B cell (primary cell): ENCODE measurements around the gene LCE1E. TPM values are rescaled to one million over a fixed set of nuclear protein-coding genes. Genes with fewer than 3 reads are reported as not detected.

Source experiments
- ATAC-seq: fragments of 200-7000 bp; cut with Tn5 transposase; one replicate; pipeline ENCODE4 v1.10.0; 2021; ENCODE audit warnings: low read depth, mild to moderate bottlenecking, moderate number of reproducible peaks, moderate library complexity
- CTCF ChIA-PET: fragments of 350-600 bp; sonication (Branson Sonifier 250); formaldehyde crosslinking; loops from one replicate; lab custom pipeline; 2021; ENCODE audit warnings: antibody characterized with exemption, inconsistent platforms; lab: Charles Lee
- POLR2A ChIA-PET: fragments of 350-600 bp; sonication (Branson Sonifier 250); formaldehyde crosslinking; loops from one replicate; lab custom pipeline; 2021; ENCODE audit warnings: antibody characterized with exemption; lab: Charles Lee
- DNase-seq: peaks from one replicate; pipeline ENCODE4 v3.0.0; 2013
- H2AFZ ChIP-seq: 2 replicates; pipeline ENCODE4 v1.6.1; 2012; ENCODE audit warnings: mild to moderate bottlenecking, low read depth, low read length; ENCODE audit not compliant: insufficient read depth, poor library complexity, severe bottlenecking
- H3K27ac ChIP-seq, 2 donors: 1 replicate in 1 of 2; 2 replicates in 1 of 2; pipeline ENCODE4 v1.5.1; 2012 to 2013; ENCODE audit warnings: low read length in 2 of 2, mild to moderate bottlenecking in 2 of 2, moderate library complexity in 1 of 2
- H3K27me3 ChIP-seq, 4 experiments: fragments of 200-600 bp in 1 of 4; sonication (generic) in 1 of 4; replicated peaks in 1 of 4; 1 replicate in 2 of 4; 2 replicates in 2 of 4; pipeline versions ENCODE4 v1.6.1 to v1.7.0; 2013 to 2016; ENCODE audit warnings: low read length in 3 of 4, mild to moderate bottlenecking in 2 of 4, mixed read lengths in 1 of 4, moderate library complexity in 1 of 4; ENCODE audit not compliant: insufficient read depth in 4 of 4, control insufficient read depth in 3 of 4; ENCODE audit errors: control extremely low read depth in 1 of 4
- H3K36me3 ChIP-seq, 2 experiments: replicated peaks in 1 of 2; 1 replicate in 1 of 2; 2 replicates in 1 of 2; pipeline versions ENCODE4 v1.6.1 to v1.7.1; 2013; ENCODE audit warnings: low read length in 1 of 2; ENCODE audit not compliant: insufficient read depth in 2 of 2, control insufficient read depth in 1 of 2; ENCODE audit errors: control extremely low read depth in 1 of 2, extremely low read depth in 1 of 2
- H3K4me1 ChIP-seq, 2 donors: fragments of 200-600 bp in 1 of 2; sonication (generic) in 1 of 2; 1 replicate in 1 of 2; 2 replicates in 1 of 2; pipeline versions ENCODE4 v1.5.1 to v1.6.1; 2013 to 2017; ENCODE audit warnings: low read length in 2 of 2; ENCODE audit not compliant: control insufficient read depth in 2 of 2, insufficient read depth in 2 of 2
- H3K4me2 ChIP-seq: replicated peaks from 2 replicates; pipeline ENCODE3; 2012; ENCODE audit warnings: mild to moderate bottlenecking, low read depth, low read length; ENCODE audit not compliant: poor library complexity, severe bottlenecking
- H3K4me3 ChIP-seq, 5 experiments: fragments of 200-600 bp in 1 of 5; sonication (generic) in 1 of 5; 1 replicate in 3 of 5; 2 replicates in 2 of 5; pipeline versions ENCODE4 v1.5.1 to v1.7.0; 2011 to 2016; ENCODE audit warnings: low read length in 4 of 5, mild to moderate bottlenecking in 4 of 5, low read depth in 2 of 5, control low read depth in 1 of 5, moderate library complexity in 1 of 5; ENCODE audit not compliant: insufficient read depth in 1 of 5; ENCODE audit errors: control extremely low read depth in 1 of 5, extremely low read depth in 1 of 5
- H3K79me2 ChIP-seq: fragments of 200-600 bp; sonication (generic); one replicate; pipeline ENCODE4 v1.6.0; 2016; ENCODE audit warnings: low read length; ENCODE audit not compliant: control insufficient read depth, insufficient read depth
- H3K9ac ChIP-seq: fragments of 200-600 bp; sonication (generic); 2 replicates; pipeline ENCODE4 v1.6.1; 2017; ENCODE audit warnings: mild to moderate bottlenecking, low read length, moderate library complexity
- H3K9me3 ChIP-seq, 3 donors: one replicate each; pipeline versions ENCODE4 v1.6.1 to v1.7.1; 2013; ENCODE audit warnings: low read length in 2 of 3; ENCODE audit not compliant: control insufficient read depth in 2 of 3, insufficient read depth in 1 of 3; ENCODE audit errors: control extremely low read depth in 1 of 3
- H4K20me1 ChIP-seq: 2 replicates; pipeline ENCODE4 v1.6.0; 2012; ENCODE audit warnings: mild to moderate bottlenecking, low read length; ENCODE audit not compliant: insufficient read depth, control insufficient read depth, poor library complexity, severe bottlenecking
- H3K27ac Mint-ChIP-seq: one replicate; pipeline ENCODE4 v1.8.0; 2021; ENCODE audit warnings: mixed read lengths
- H3K27me3 Mint-ChIP-seq: one replicate; pipeline ENCODE4 v1.8.0; 2021; ENCODE audit warnings: mixed read lengths
- H3K4me1 Mint-ChIP-seq: one replicate; pipeline ENCODE4 v1.8.0; 2021; ENCODE audit warnings: mixed read lengths
- H3K4me3 Mint-ChIP-seq: one replicate; pipeline ENCODE4 v1.8.0; 2021; ENCODE audit warnings: mixed read lengths
- H3K9me3 Mint-ChIP-seq: one replicate; pipeline ENCODE4 v1.8.0; 2022; ENCODE audit warnings: mixed read lengths; ENCODE audit not compliant: insufficient read depth
- CTCF ChIP-seq: fragments of 200-600 bp; IDR thresholded peaks from one replicate; pipeline ENCODE4 v1.8.0; 2022; ENCODE audit warnings: antibody characterized with exemption, mild to moderate bottlenecking
- EZH2 ChIP-seq: IDR thresholded peaks from 2 replicates; pipeline ENCODE4 v1.6.1; 2012; ENCODE audit warnings: borderline replicate concordance, low read depth, mild to moderate bottlenecking, moderate library complexity, low read length; ENCODE audit not compliant: insufficient read depth, poor library complexity, severe bottlenecking
- WGBS: methylation state at CpG from one replicate; pipeline ENCODE4 v1.1.5; 2013; ENCODE audit warnings: missing lambda C conversion rate; ENCODE audit not compliant: insufficient coverage; 5-methylcytosine and 5-hydroxymethylcytosine counted together
- intact Hi-C: fragments of 100-400 bp; cut with micrococcal nuclease; formaldehyde crosslinking; loops from one replicate; pipeline ENCODE4 v1.10.0; 2022
- polyA plus RNA-seq: library from polyadenylated mRNA; depleted of rRNA; stranded (reverse); fragments of >200 nt; gene quantifications from 2 replicates; pipeline ENCODE4 v1.2.3, GENCODE V29; 2012
- total RNA-seq, 2 donors: library from RNA; stranded (reverse); fragments of 120-200 nt in 1 of 2; gene quantifications; 1 replicate in 1 of 2; 2 replicates in 1 of 2; pipeline versions ENCODE4 v1.2.3 to v1.2.4, GENCODE V29; 2013 to 2022

Gene LCE1E
- total and polyA plus RNA-seq, 2 donors (not counting 1 experiment from before 2014, with no cell fraction given) = not detected

- Mint-ChIP-seq H3K27ac (no peak overlapping the region), H3K9me3 (no peaks in the 10 kb centered on the region), H3K27me3 (peaks cover 13% of the 10 kb centered on the region), H3K4me3 (no peak overlapping the region), H3K4me1 (no peaks in the 10 kb centered on the region)
- H3K9ac ChIP-seq = no peak overlapping the region
- intact Hi-C loops = no loop called here
- H3K36me3 ChIP-seq = no peaks in the 10 kb centered on the region
- H3K79me2 ChIP-seq = no peaks in the 10 kb centered on the region
- H2AFZ ChIP-seq = no peak overlapping the region
- H3K27me3 ChIP-seq = peaks cover 0 to 5% (median under 1%) of the 10 kb centered on the region in 4 experiments
- ChIA-PET POLR2A (no interaction called here), CTCF (no interaction called here)
- H3K4me3 ChIP-seq = no peak overlapping the region
- no peaks in the 10 kb centered on the region for H3K4me1 ChIP-seq
- no peak for ATAC-seq
- no peak for DNase-seq
- H4K20me1 ChIP-seq = no peaks in the 10 kb centered on the region
- H3K4me2 ChIP-seq = no peak overlapping the region
- H3K27ac ChIP-seq = no peak overlapping the region
- TF ChIP-seq EZH2 = no peak
- TF ChIP-seq CTCF = no peak
- H3K9me3 ChIP-seq = peaks cover 0 to 6% (median 0%) of the 10 kb centered on the region in 3 donors
- 96% methylated on average over 29 of the region's 31 CpGs for WGBS
Measured at GRCh38 chr1:152760551-152761190, 25.4 kb upstream of the LCE1E start.

- Mint-ChIP-seq H3K4me1 (no peaks in the 10 kb centered on the region), H3K27me3 (peaks cover 15% of the 10 kb centered on the region), H3K9me3 (no peaks in the 10 kb centered on the region), H3K27ac (no peak overlapping the region), H3K4me3 (no peak overlapping the region)
- H3K4me2 ChIP-seq = no peak overlapping the region
- no peaks in the 10 kb centered on the region for H3K4me1 ChIP-seq
- H3K9me3 ChIP-seq = peaks cover 0 to 6% (median 0%) of the 10 kb centered on the region in 3 donors
- ChIA-PET POLR2A (no interaction called here), CTCF (no interaction called here)
- DNase-seq = no peak
- WGBS = 90% methylated on average over 2 of the region's 3 CpGs
- no peaks in the 10 kb centered on the region for H4K20me1 ChIP-seq
- H3K4me3 ChIP-seq = no peak overlapping the region
- intact Hi-C loops = no loop called here
- no peak for ATAC-seq
- peaks cover 0 to 8% (median 2%) of the 10 kb centered on the region in 4 experiments for H3K27me3 ChIP-seq
- no peaks in the 10 kb centered on the region for H3K79me2 ChIP-seq
- no peak overlapping the region for H2AFZ ChIP-seq
- no peaks in the 10 kb centered on the region for H3K36me3 ChIP-seq
- no peak overlapping the region for H3K9ac ChIP-seq
- no peak overlapping the region for H3K27ac ChIP-seq
- TF ChIP-seq CTCF = no peak
- no peak for TF ChIP-seq EZH2
Measured at GRCh38 chr1:152761609-152762213, 24.3 kb upstream of the LCE1E start.
